Activated naive CD8-positive, alpha-beta T cell treated with anti-CD3 and anti-CD28 coated beads for 36 hours (primary cell): ENCODE results near the gene TEX29. TPM values are rescaled to one million over a fixed set of nuclear protein-coding genes. Genes with fewer than 3 reads are reported as not detected.

Source experiments
- DNase-seq: peaks from one replicate; pipeline ENCODE4 v3.0.0; 2021
- H3K27ac Mint-ChIP-seq: one replicate; pipeline ENCODE4 v1.8.0; 2022; ENCODE audit warnings: mild to moderate bottlenecking, moderate library complexity, mixed read lengths
- H3K27me3 Mint-ChIP-seq: one replicate; pipeline ENCODE4 v1.8.0; 2022; ENCODE audit warnings: mild to moderate bottlenecking, mixed read lengths
- H3K36me3 Mint-ChIP-seq: one replicate; pipeline ENCODE4 v1.8.0; 2021; ENCODE audit warnings: mild to moderate bottlenecking, mixed read lengths
- H3K4me1 Mint-ChIP-seq: one replicate; pipeline ENCODE4 v1.8.0; 2021; ENCODE audit warnings: mixed read lengths
- H3K4me3 Mint-ChIP-seq: one replicate; pipeline ENCODE4 v1.8.0; 2022; ENCODE audit warnings: mild to moderate bottlenecking, moderate library complexity, mixed read lengths
- H3K9me3 Mint-ChIP-seq: one replicate; pipeline ENCODE4 v1.8.0; 2022; ENCODE audit warnings: mixed read lengths
- total RNA-seq, 2 experiments: library from RNA; stranded (reverse); gene quantifications; one replicate each; pipeline ENCODE4 v1.2.3, GENCODE V29; 2021

TEX29 gene
- total RNA-seq, 2 experiments from 2014 or later, result 0.46 TPM; not detected in 1

- H3K4me1 Mint-ChIP-seq, result no peaks in the 10 kb centered on the region
- peaks cover 3% of the 10 kb centered on the region for H3K36me3 Mint-ChIP-seq
- no peaks in the 10 kb centered on the region for H3K27me3 Mint-ChIP-seq
- DNase-seq, result no peak
- H3K27ac Mint-ChIP-seq, result no peak overlapping the region
- no peak overlapping the region for H3K4me3 Mint-ChIP-seq
- H3K9me3 Mint-ChIP-seq, result peaks cover 5% of the 10 kb centered on the region
These were observed 18.4 kb downstream of the TEX29 start for GRCh38 chr13:111338841-111339240.

GRCh38 chr13:111339366-111340143 lies 19.1 kb downstream of the TEX29 start:
- H3K27ac Mint-ChIP-seq, result no peak overlapping the region
- no peaks in the 10 kb centered on the region for H3K4me1 Mint-ChIP-seq
- no peaks in the 10 kb centered on the region for H3K36me3 Mint-ChIP-seq
- DNase-seq, result no peak
- no peak overlapping the region for H3K4me3 Mint-ChIP-seq
- no peaks in the 10 kb centered on the region for H3K9me3 Mint-ChIP-seq
- no peaks in the 10 kb centered on the region for H3K27me3 Mint-ChIP-seq

- no peaks in the 10 kb centered on the region for H3K9me3 Mint-ChIP-seq
These were observed 21.4 kb downstream of the TEX29 start for GRCh38 chr13:111341886-111342285.

GRCh38 chr13:111342721-111343120 lies 22.3 kb downstream of the TEX29 start:
- no peaks in the 10 kb centered on the region for H3K27me3 Mint-ChIP-seq
- no peak overlapping the region for H3K27ac Mint-ChIP-seq
- DNase-seq, result no peak
- H3K4me1 Mint-ChIP-seq, result no peaks in the 10 kb centered on the region
- H3K4me3 Mint-ChIP-seq, result no peak overlapping the region
- H3K36me3 Mint-ChIP-seq, result no peaks in the 10 kb centered on the region
- no peaks in the 10 kb centered on the region for H3K9me3 Mint-ChIP-seq

More at GRCh38 chr13:111341886-111342285, 21.4 kb downstream of the TEX29 start:
- DNase-seq, result no peak
- no peak overlapping the region for H3K27ac Mint-ChIP-seq
- H3K27me3 Mint-ChIP-seq, result no peaks in the 10 kb centered on the region
- no peak overlapping the region for H3K4me3 Mint-ChIP-seq
- H3K36me3 Mint-ChIP-seq, result no peaks in the 10 kb centered on the region
- H3K4me1 Mint-ChIP-seq, result no peaks in the 10 kb centered on the region

- Mint-ChIP-seq H3K4me3 (no peak overlapping the region), H3K27me3 (no peaks in the 10 kb centered on the region), H3K9me3 (no peaks in the 10 kb centered on the region), H3K4me1 (no peaks in the 10 kb centered on the region), H3K27ac (no peak overlapping the region), H3K36me3 (no peaks in the 10 kb centered on the region)
- no peak for DNase-seq
These were observed 22.9 kb downstream of the TEX29 start for GRCh38 chr13:111343186-111343805.

GRCh38 chr13:111344471-111345191 lies 24.2 kb downstream of the TEX29 start:
- Mint-ChIP-seq H3K27ac (no peak overlapping the region), H3K4me3 (no peak overlapping the region), H3K9me3 (no peaks in the 10 kb centered on the region), H3K4me1 (no peaks in the 10 kb centered on the region), H3K36me3 (no peaks in the 10 kb centered on the region), H3K27me3 (no peaks in the 10 kb centered on the region)
- no peak for DNase-seq

GRCh38 chr13:111345682-111346081 lies 25.2 kb downstream of the TEX29 start:
- no peaks in the 10 kb centered on the region for H3K9me3 Mint-ChIP-seq
- no peak for DNase-seq
- no peaks in the 10 kb centered on the region for H3K4me1 Mint-ChIP-seq
- H3K27me3 Mint-ChIP-seq, result no peaks in the 10 kb centered on the region
- no peaks in the 10 kb centered on the region for H3K36me3 Mint-ChIP-seq
- H3K4me3 Mint-ChIP-seq, result no peak overlapping the region
- H3K27ac Mint-ChIP-seq, result no peak overlapping the region

GRCh38 chr13:111346101-111346680 lies 25.7 kb downstream of the TEX29 start:
- DNase-seq, result no peak
- H3K36me3 Mint-ChIP-seq, result no peaks in the 10 kb centered on the region
- H3K27ac Mint-ChIP-seq, result no peak overlapping the region
- no peak overlapping the region for H3K4me3 Mint-ChIP-seq
- no peaks in the 10 kb centered on the region for H3K4me1 Mint-ChIP-seq
- no peaks in the 10 kb centered on the region for H3K9me3 Mint-ChIP-seq
- no peaks in the 10 kb centered on the region for H3K27me3 Mint-ChIP-seq

GRCh38 chr13:111347438-111347837 lies 27.0 kb downstream of the TEX29 start:
- H3K36me3 Mint-ChIP-seq, result no peaks in the 10 kb centered on the region
- no peak overlapping the region for H3K4me3 Mint-ChIP-seq
- H3K4me1 Mint-ChIP-seq, result no peaks in the 10 kb centered on the region
- no peak overlapping the region for H3K27ac Mint-ChIP-seq
- no peak for DNase-seq
- no peaks in the 10 kb centered on the region for H3K27me3 Mint-ChIP-seq
- peaks cover 6% of the 10 kb centered on the region for H3K9me3 Mint-ChIP-seq

- no peak for DNase-seq
- Mint-ChIP-seq H3K4me1 (peaks cover 4% of the 10 kb centered on the region), H3K27ac (no peak overlapping the region), H3K4me3 (no peak overlapping the region), H3K27me3 (no peaks in the 10 kb centered on the region), H3K36me3 (no peaks in the 10 kb centered on the region), H3K9me3 (peaks cover 7% of the 10 kb centered on the region)
These were observed 33.1 kb downstream of the TEX29 start for GRCh38 chr13:111353508-111353907.

GRCh38 chr13:111354789-111355188 lies 34.3 kb downstream of the TEX29 start:
- Mint-ChIP-seq H3K36me3 (no peaks in the 10 kb centered on the region), H3K27ac (no peak overlapping the region), H3K4me3 (no peak overlapping the region), H3K27me3 (no peaks in the 10 kb centered on the region), H3K9me3 (peaks cover 7% of the 10 kb centered on the region), H3K4me1 (peaks cover 4% of the 10 kb centered on the region)
- DNase-seq, result no peak

- no peaks in the 10 kb centered on the region for H3K36me3 Mint-ChIP-seq
- H3K9me3 Mint-ChIP-seq, result peaks cover 7% of the 10 kb centered on the region
- no peak overlapping the region for H3K4me3 Mint-ChIP-seq
- no peak for DNase-seq
- H3K27ac Mint-ChIP-seq, result no peak overlapping the region
- peaks cover 4% of the 10 kb centered on the region for H3K4me1 Mint-ChIP-seq
- H3K27me3 Mint-ChIP-seq, result no peaks in the 10 kb centered on the region
These were observed 36.4 kb downstream of the TEX29 start for GRCh38 chr13:111356795-111357194.

- H3K27ac Mint-ChIP-seq, result no peak overlapping the region
- H3K9me3 Mint-ChIP-seq, result no peaks in the 10 kb centered on the region
- peaks cover 5% of the 10 kb centered on the region for H3K27me3 Mint-ChIP-seq
- no peak for DNase-seq
- H3K4me1 Mint-ChIP-seq, result peaks cover 4% of the 10 kb centered on the region
- no peak overlapping the region for H3K4me3 Mint-ChIP-seq
- no peaks in the 10 kb centered on the region for H3K36me3 Mint-ChIP-seq
These were observed 38.9 kb downstream of the TEX29 start for GRCh38 chr13:111359237-111359915.

GRCh38 chr13:111359930-111360329 lies 39.5 kb downstream of the TEX29 start:
- Mint-ChIP-seq H3K9me3 (no peaks in the 10 kb centered on the region), H3K36me3 (no peaks in the 10 kb centered on the region), H3K27me3 (peaks cover 5% of the 10 kb centered on the region), H3K27ac (no peak overlapping the region), H3K4me3 (no peak overlapping the region), H3K4me1 (no peaks in the 10 kb centered on the region)
- no peak for DNase-seq

GRCh38 chr13:111360452-111360851 lies 40.0 kb downstream of the TEX29 start:
- Mint-ChIP-seq H3K9me3 (no peaks in the 10 kb centered on the region), H3K4me1 (no peaks in the 10 kb centered on the region), H3K4me3 (no peak overlapping the region), H3K27me3 (peaks cover 5% of the 10 kb centered on the region), H3K27ac (no peak overlapping the region), H3K36me3 (no peaks in the 10 kb centered on the region)
- DNase-seq, result no peak
